Keratinocyte (primary cell): ENCODE data around the gene EXOC4. TPM values are rescaled to one million over a fixed set of nuclear protein-coding genes. Genes with fewer than 3 reads are reported as not detected.

Experiments used
- DNase-seq: peaks from one replicate; pipeline ENCODE4 v3.0.0-alpha.2; 2011; ENCODE audit warnings: low read depth, missing footprints, low spot score
- FAIRE-seq: peaks from 2 replicates; lab custom pipeline; 2011; peaks lifted over from hg19 to GRCh38; lab: Jason Lieb, UNC
- H2AFZ ChIP-seq: 2 replicates; pipeline ENCODE4 v1.6.0; 2012; ENCODE audit warnings: low read length, control low read depth, inconsistent platforms; ENCODE audit not compliant: control insufficient read depth
- H3K27ac ChIP-seq: 2 replicates; pipeline ENCODE4 v1.5.1; 2011; ENCODE audit warnings: low read length; ENCODE audit not compliant: control insufficient read depth, insufficient read depth
- H3K27me3 ChIP-seq: 3 replicates; pipeline ENCODE4 v1.6.0; 2011; ENCODE audit warnings: low read length; ENCODE audit not compliant: control insufficient read depth, insufficient read depth; ENCODE audit errors: extremely low read depth
- H3K36me3 ChIP-seq, 2 experiments: 2 replicates in 1 of 2; 3 replicates in 1 of 2; pipeline ENCODE4 v1.5.1; 2011; ENCODE audit warnings: low read length in 2 of 2, mild to moderate bottlenecking in 1 of 2; ENCODE audit not compliant: control insufficient read depth in 2 of 2, insufficient read depth in 2 of 2; ENCODE audit errors: extremely low read depth in 1 of 2
- H3K4me1 ChIP-seq: 3 replicates; pipeline ENCODE4 v1.5.1; 2011; ENCODE audit warnings: low read length; ENCODE audit not compliant: control insufficient read depth, insufficient read depth; ENCODE audit errors: extremely low read depth
- H3K4me2 ChIP-seq: 3 replicates; pipeline ENCODE4 v1.6.0; 2011; ENCODE audit warnings: low read depth, low read length; ENCODE audit not compliant: control insufficient read depth, insufficient read depth; ENCODE audit errors: extremely low read depth
- H3K4me3 ChIP-seq, 3 experiments: fragments of 200-600 bp in 1 of 3; sonication (generic) in 1 of 3; 2 replicates in 2 of 3; 3 replicates in 1 of 3; pipeline ENCODE4 v1.5.1; 2011 to 2016; ENCODE audit warnings: low read length in 3 of 3, mild to moderate bottlenecking in 3 of 3, control low read depth in 2 of 3, inconsistent platforms in 1 of 3, low read depth in 1 of 3, mixed read lengths in 1 of 3, mixed run types in 1 of 3, moderate library complexity in 1 of 3; ENCODE audit not compliant: control insufficient read depth in 2 of 3, insufficient read depth in 2 of 3; ENCODE audit errors: extremely low read depth in 1 of 3
- H3K79me2 ChIP-seq: 2 replicates; pipeline ENCODE4 v1.6.0; 2012; ENCODE audit warnings: low read length; ENCODE audit not compliant: control insufficient read depth, insufficient read depth
- H3K9ac ChIP-seq: 3 replicates; pipeline ENCODE4 v1.6.0; 2011; ENCODE audit warnings: low read length; ENCODE audit not compliant: control insufficient read depth, insufficient read depth; ENCODE audit errors: extremely low read depth
- H3K9me1 ChIP-seq: 3 replicates; pipeline ENCODE4 v1.6.0; 2011; ENCODE audit warnings: low read length; ENCODE audit not compliant: control insufficient read depth, insufficient read depth; ENCODE audit errors: extremely low read depth
- H3K9me3 ChIP-seq: 2 replicates; pipeline ENCODE4 v1.5.1; 2012; ENCODE audit warnings: low read depth, low read length; ENCODE audit not compliant: control insufficient read depth
- H4K20me1 ChIP-seq: 3 replicates; pipeline ENCODE4 v1.6.0; 2011; ENCODE audit warnings: low read length; ENCODE audit not compliant: control insufficient read depth, insufficient read depth; ENCODE audit errors: extremely low read depth
- CTCF ChIP-seq, 3 experiments: IDR thresholded peaks in 1 of 3; conservative IDR thresholded peaks in 1 of 3; optimal IDR thresholded peaks in 1 of 3; 2 replicates in 2 of 3; 3 replicates in 1 of 3; pipeline versions ENCODE3 to v1.5.1; 2011; ENCODE audit warnings: low read length in 3 of 3, mild to moderate bottlenecking in 3 of 3, moderate library complexity in 2 of 3, control low read depth in 1 of 3, inconsistent platforms in 1 of 3; ENCODE audit not compliant: insufficient read depth in 2 of 3; ENCODE audit errors: extremely low read depth in 1 of 3
- EZH2 ChIP-seq: IDR thresholded peaks from one replicate; pipeline ENCODE4 v1.6.1; 2012; ENCODE audit warnings: inconsistent platforms, mild to moderate bottlenecking, low read length, moderate library complexity
- dilution Hi-C: fragments of 300-500 bp; cut with MboI; formaldehyde crosslinking; loops from one replicate; pipeline ENCODE4 v1.7.0; 2020; ENCODE audit warnings: low sequenced_read_pairs; ENCODE audit not compliant: extremely low pct_ligation_motif_present
- polyA plus RNA-seq, 5 experiments: library from polyadenylated mRNA; depleted of rRNA in 3 of 5; stranded (reverse) in 3 of 5; stranded (forward) in 1 of 5; unstranded in 1 of 5; fragments of >200 nt; gene quantifications; 1 replicate in 1 of 5; 2 replicates in 3 of 5; 3 replicates in 1 of 5; pipeline versions ENCODE4 v1.2.1 to v1.2.3, GENCODE V29; 2011 to 2012; ENCODE audit warnings: missing spikeins in 2 of 5, low read depth in 1 of 5, low replicate concordance in 1 of 5

The EXOC4 gene
- polyA plus RNA-seq, 1 donor (not counting 4 experiments of a cell fraction or from before 2014, with no cell fraction given), result 52.6 TPM

GRCh38 chr7:133824132-133824531 is 571.3 kb downstream of the EXOC4 start:
- FAIRE-seq, result no peak
- Histone ChIP-seq H3K9ac (no peak overlapping the region), H3K9me1 (no peaks in the 10 kb centered on the region), H3K4me2 (no peak overlapping the region), H2AFZ (no peak overlapping the region), H3K27me3 (no peaks in the 10 kb centered on the region), H3K4me3 (no peak overlapping the region), H3K36me3 (peaks cover 0 to 2% of the 10 kb centered on the region in 2 experiments), H3K27ac (no peak overlapping the region), H3K4me1 (peaks cover 14% of the 10 kb centered on the region), H3K79me2 (no peaks in the 10 kb centered on the region), H4K20me1 (no peaks in the 10 kb centered on the region), H3K9me3 (no peaks in the 10 kb centered on the region)
- DNase-seq, result no peak
- dilution Hi-C loops, result no loop called here
- no peak for TF ChIP-seq EZH2
- no peak for TF ChIP-seq CTCF (optimal IDR thresholded peaks at IDR 0.05 in 1 of 3, IDR thresholded peaks at IDR 0.05 in 1 of 3, conservative IDR thresholded peaks at IDR 0.05 in 1 of 3; ENCODE audit: extremely low read depth in 1 of 3, insufficient read depth in 2 of 3, low read length in 3 of 3)

- peak; percentile 61 for FAIRE-seq
- H3K4me1 ChIP-seq, result peaks cover 5% of the 10 kb centered on the region
- TF ChIP-seq EZH2, result no peak
- TF ChIP-seq CTCF (optimal IDR thresholded peaks at IDR 0.05 in 1 of 3, IDR thresholded peaks at IDR 0.05 in 1 of 3, conservative IDR thresholded peaks at IDR 0.05 in 1 of 3; ENCODE audit: extremely low read depth in 1 of 3, insufficient read depth in 2 of 3, low read length in 3 of 3), result no peak
- H3K9me1 ChIP-seq, result no peaks in the 10 kb centered on the region
- DNase-seq, result no peak
- H3K27me3 ChIP-seq, result no peaks in the 10 kb centered on the region
- H3K27ac ChIP-seq, result no peak overlapping the region
- H3K36me3 ChIP-seq, result no peaks in the 10 kb centered on the region
- no peaks in the 10 kb centered on the region for H3K9me3 ChIP-seq
- dilution Hi-C loops, result no loop called here
- no peaks in the 10 kb centered on the region for H3K79me2 ChIP-seq
- no peaks in the 10 kb centered on the region for H4K20me1 ChIP-seq
- no peak overlapping the region for H3K4me2 ChIP-seq
- H2AFZ ChIP-seq, result no peak overlapping the region
- H3K9ac ChIP-seq, result no peak overlapping the region
- H3K4me3 ChIP-seq, result no peak overlapping the region
Measured at GRCh38 chr7:133827707-133828623, 575.1 kb downstream of the EXOC4 start.
